Bronchial epithelial cell (primary cell): Measurements from ENCODE around the gene TNRC18. TPM values are rescaled to one million over a fixed set of nuclear protein-coding genes. Genes with fewer than 3 reads are reported as not detected.

Experiments
- DNase-seq: peaks from one replicate; pipeline ENCODE4 v3.0.0-alpha.2; 2010; ENCODE audit warnings: low read depth
- FAIRE-seq: peaks from 2 replicates; lab custom pipeline; 2011; peaks lifted over from hg19 to GRCh38; lab: Jason Lieb, UNC
- H3K27me3 ChIP-seq: 2 replicates; pipeline ENCODE4 v1.5.1; 2011; ENCODE audit warnings: low read length; ENCODE audit not compliant: control insufficient read depth, insufficient read depth
- H3K36me3 ChIP-seq: 2 replicates; pipeline ENCODE4 v1.5.1; 2011; ENCODE audit warnings: low read length; ENCODE audit not compliant: control insufficient read depth, insufficient read depth
- H3K4me3 ChIP-seq: 2 replicates; pipeline ENCODE4 v1.5.1; 2011; ENCODE audit warnings: mild to moderate bottlenecking, low read depth, low read length, control low read depth
- total RNA-seq: library from RNA; depleted of rRNA; stranded (reverse); fragments of >200 nt; gene quantifications from 2 replicates; pipeline ENCODE4 v1.2.1, GENCODE V29; 2014
- TF ChIP-seq, protein P1 (sequence below): IDR thresholded peaks from 2 replicates; pipeline ENCODE4 v1.5.1; 2011; ENCODE audit warnings: mild to moderate bottlenecking, moderate library complexity, low read length, control low read depth, inconsistent platforms; ENCODE audit not compliant: insufficient read depth, severe bottlenecking

Gene TNRC18
- total RNA-seq, 1 donor from 2014 or later = 29.0 TPM

DNA sequence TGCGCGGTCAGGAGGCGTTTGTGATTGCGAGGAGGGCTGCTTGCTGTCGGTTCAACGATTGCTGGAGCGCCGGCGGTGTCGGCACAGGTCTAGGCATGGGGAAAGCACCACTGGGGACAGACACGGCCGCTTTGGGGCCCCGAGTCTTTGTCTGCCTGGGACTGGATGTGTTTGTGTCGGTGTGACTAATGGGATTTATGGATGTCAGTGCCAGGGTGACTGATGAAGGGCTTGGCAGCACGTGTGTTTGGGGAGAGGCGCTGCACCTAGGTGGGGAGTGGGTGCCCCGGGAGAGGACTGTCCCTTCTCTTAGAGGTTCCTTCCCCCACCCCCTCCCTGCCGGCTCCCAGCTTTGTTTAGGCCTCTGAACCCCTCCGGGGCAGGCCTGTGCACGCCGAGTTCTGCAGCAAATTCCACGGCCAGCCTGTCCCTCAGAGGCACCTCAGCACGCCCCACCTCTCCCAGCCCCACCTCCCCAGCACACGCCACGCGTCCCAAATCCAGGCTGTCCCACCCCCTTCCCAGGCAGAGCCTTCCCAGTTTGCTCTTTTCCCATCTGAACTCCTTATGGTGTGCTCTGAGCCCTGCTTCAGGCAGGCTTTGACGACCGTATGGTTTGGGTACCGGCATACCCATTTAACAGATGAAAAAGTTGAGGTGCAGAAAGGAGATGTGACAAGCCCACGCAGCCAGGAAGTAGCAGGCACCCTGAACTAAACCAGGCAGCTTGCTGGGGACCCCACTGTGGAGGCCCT lies 6.4 kb upstream of the TNRC18 start:
- FAIRE-seq (no peak), DNase-seq (peak; percentile 82)
- H3K4me3 ChIP-seq = peak overlapping the region; percentile 86
- TF ChIP-seq, protein P1, sequence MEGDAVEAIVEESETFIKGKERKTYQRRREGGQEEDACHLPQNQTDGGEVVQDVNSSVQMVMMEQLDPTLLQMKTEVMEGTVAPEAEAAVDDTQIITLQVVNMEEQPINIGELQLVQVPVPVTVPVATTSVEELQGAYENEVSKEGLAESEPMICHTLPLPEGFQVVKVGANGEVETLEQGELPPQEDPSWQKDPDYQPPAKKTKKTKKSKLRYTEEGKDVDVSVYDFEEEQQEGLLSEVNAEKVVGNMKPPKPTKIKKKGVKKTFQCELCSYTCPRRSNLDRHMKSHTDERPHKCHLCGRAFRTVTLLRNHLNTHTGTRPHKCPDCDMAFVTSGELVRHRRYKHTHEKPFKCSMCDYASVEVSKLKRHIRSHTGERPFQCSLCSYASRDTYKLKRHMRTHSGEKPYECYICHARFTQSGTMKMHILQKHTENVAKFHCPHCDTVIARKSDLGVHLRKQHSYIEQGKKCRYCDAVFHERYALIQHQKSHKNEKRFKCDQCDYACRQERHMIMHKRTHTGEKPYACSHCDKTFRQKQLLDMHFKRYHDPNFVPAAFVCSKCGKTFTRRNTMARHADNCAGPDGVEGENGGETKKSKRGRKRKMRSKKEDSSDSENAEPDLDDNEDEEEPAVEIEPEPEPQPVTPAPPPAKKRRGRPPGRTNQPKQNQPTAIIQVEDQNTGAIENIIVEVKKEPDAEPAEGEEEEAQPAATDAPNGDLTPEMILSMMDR = no peak
- peaks cover 6% of the 10 kb centered on the region for H3K36me3 ChIP-seq
- no peaks in the 10 kb centered on the region for H3K27me3 ChIP-seq

DNA sequence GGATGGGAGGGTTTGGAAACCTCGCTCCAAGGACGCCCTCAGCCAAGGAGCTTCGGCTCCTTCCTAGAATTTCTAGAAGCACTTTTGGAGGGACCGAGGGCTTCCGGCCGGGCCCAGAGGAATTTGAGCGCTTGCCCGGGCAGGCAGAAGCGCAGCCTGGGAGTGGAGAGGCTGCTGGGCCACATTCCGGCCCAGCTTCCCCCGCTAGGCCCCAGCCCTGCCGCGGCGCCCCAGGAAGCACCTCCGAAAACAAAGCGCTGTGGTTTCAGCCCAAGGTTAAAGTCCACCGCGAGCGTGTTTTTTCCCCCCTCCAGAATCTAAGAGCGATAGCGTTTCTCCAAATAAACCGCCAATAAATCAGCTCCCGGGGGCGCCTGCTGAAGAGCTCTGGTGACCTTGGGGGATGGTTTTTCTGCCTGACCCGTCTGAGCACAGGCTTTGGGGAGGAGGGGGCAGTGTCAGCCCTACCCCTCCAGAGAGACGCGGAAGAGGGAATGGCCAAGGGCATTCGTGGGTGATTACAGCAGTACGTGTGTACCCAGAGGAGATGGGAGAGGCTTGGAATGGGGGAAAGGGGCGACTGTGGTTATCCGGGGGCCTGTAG lies 5.7 kb upstream of the TNRC18 start:
- peak; percentile 71 for DNase-seq
- Histone ChIP-seq H3K4me3 (peak overlapping the region; percentile 86), H3K27me3 (no peaks in the 10 kb centered on the region), H3K36me3 (peaks cover 6% of the 10 kb centered on the region)
- FAIRE-seq = peak; percentile 66
- TF ChIP-seq, protein P1 = no peak

DNA sequence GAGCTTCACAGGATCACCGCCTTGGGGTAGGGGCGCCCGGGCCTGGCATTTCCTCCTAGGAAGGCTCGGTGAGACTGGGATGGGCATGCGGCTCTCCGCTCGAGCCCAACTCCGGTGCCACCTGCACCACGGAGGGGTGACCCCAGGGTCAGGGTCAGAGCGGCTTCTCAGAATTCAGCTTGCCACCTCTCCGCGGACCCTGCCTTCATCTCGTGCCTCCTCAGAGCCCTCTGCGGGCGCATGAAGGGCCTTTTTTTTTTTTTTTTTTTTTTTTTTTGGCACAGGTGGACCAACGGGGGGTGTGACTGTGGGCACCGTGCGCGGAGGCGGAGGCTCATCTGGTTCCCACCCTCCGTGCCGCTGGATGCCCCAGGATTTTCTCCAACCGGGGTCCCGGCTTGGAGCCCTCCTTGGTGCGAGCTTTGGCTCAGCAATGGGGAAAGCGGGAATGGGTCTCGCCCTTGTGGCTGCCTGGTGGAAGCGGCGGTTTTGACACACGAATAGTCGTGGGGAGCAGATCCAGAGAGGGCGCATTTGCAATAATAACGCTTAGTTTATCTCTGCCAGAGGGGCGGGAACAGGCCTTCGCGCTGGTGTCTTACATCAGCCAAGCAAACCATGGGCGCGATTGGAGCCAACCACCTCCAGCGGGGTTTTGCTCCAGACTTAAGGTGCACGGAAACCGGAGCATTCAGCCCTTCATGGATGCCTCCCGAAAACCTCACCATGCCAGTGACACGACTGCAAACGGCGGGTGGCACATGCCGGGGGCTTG lies 5.0 kb upstream of the TNRC18 start:
- DNase-seq (peak; percentile 63), FAIRE-seq (no peak)
- Histone ChIP-seq H3K27me3 (no peaks in the 10 kb centered on the region), H3K4me3 (peak overlapping the region; percentile 86), H3K36me3 (peaks cover 6% of the 10 kb centered on the region)
- TF ChIP-seq, protein P1 = peak; percentile 17

DNA sequence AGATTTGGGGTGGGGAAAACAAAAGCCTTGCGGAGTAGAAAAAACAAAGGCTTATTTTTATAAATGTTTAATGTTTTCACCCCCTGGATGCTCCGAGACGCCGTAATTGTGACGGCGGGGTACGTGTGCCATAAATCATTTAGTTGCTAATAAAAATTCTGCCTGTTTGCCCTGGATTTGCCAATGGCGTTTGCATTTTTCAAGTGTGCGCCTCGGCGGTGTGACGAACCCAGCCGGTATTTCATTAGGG lies 2.5 kb upstream of the TNRC18 start:
- Histone ChIP-seq H3K27me3 (no peaks in the 10 kb centered on the region), H3K4me3 (peak overlapping the region; percentile 86), H3K36me3 (no peaks in the 10 kb centered on the region)
- TF ChIP-seq, protein P1 = no peak
- FAIRE-seq (no peak), DNase-seq (peak; percentile 35)

DNA sequence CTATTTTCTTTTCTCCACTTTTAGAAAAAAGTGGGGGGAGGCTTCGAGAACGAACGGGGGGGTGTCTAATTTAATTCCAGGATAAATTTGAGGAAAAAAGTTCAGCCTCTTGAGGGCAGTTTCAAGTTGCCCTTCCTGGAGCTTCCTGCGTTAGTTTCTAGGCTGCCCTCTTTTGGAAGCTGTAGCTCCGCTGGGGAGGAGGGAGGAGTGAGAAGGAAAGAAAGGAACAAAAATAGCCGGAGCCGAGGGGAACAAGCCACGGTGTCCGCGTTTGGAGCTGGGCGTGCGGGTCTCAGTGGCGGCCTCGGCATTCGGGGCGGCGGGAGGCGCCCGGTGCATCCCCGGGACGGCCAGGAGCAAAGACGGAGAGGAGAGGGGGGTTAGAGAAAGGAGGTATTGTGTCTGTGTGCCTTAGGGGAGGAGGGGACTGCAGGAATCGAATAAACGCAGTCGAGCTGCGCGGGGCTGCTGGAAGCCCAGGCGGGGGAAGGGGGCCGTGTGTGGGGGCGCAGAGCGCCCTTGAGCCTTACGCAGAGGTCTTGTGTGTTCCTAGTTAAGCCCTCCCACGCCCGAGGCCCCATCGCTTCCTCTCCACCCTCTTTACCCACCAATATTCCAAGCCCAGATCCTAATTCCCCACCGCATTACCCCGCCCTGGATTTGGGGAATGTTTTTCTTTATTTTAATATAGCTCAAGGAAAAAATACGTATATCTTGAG lies 2.0 kb upstream of the TNRC18 start:
- no peaks in the 10 kb centered on the region for H3K36me3 ChIP-seq
- TF ChIP-seq, protein P1 = no peak
- DNase-seq = peak; percentile 76
- FAIRE-seq = no peak
- no peaks in the 10 kb centered on the region for H3K27me3 ChIP-seq
- peak overlapping the region; percentile 86 for H3K4me3 ChIP-seq
